GM12874 (cell line): ENCODE measurements around the gene CCDC63.

ENCODE experiments used
- CTCF ChIP-seq: IDR thresholded peaks from 2 replicates; pipeline ENCODE4 v1.5.1; 2011; ENCODE audit warnings: low read depth, mild to moderate bottlenecking, control low read depth, low read length, moderate library complexity; ENCODE audit not compliant: insufficient read depth

Gene CCDC63

GRCh38 chr12:110932046-110932445 lies 85.3 kb downstream of the CCDC63 start:
- TF ChIP-seq CTCF: peak; percentile 21; the same call in 1 of the 2 replicates

DNA sequence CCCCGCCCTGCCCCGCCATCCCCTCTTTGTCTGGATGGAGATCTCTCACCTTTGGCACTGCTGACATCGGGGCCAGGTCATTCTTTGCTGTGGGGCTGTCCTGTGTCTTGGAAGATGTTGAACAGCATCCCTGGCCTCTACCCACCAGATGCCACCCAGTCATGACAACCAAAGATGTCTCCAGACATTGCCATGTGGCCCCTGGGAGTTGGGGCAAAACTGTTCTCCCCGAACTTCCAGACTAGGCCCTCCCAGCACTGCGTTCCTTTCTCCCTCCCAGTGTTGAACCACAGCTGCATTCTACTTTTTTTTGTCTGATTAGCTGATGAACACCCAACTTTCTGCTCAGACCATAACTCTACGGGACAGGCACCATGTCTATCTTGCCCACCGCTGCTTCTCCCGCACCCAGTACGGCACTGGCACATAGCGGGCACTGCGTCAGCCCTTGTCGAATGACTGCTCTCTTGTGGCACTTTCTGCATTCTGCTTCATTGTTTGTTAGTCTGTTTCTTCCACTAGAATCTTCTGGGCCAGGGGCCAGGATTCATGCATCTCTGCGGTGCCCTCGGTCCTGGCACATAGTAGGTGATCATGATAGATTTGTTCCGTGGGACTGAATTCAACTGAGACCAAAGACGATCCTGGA lies 86.7 kb downstream of the CCDC63 start:
- TF ChIP-seq CTCF: no peak

- no peak for TF ChIP-seq CTCF
Observed at GRCh38 chr12:110934093-110934852, 87.5 kb downstream of the CCDC63 start.

DNA sequence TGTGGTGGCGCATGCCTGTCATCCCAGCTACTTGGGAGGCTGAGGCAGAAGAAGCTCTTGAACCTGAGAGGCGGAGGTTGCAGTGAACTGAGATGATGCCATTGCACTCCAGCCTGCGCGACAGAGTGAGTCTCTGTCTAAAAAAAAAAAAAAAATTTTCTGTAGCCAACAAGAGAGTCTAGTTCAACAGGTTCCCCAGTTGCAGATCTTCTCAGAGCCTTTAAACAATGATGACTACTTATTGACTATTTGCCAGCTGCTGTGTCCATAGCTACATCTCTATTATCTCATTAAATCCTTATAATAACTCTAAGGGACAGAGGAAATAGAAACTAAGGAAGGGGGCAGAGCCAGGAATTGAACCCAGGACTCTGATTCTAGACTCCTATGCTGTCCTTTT lies 88.8 kb downstream of the CCDC63 start:
- TF ChIP-seq CTCF: no peak

- TF ChIP-seq CTCF: no peak
Observed at GRCh38 chr12:110936367-110937103, 89.7 kb downstream of the CCDC63 start.

- TF ChIP-seq CTCF: peak; percentile 94
Observed at GRCh38 chr12:110937104-110937641, 90.4 kb downstream of the CCDC63 start.

GRCh38 chr12:110940296-110940695 lies 93.5 kb downstream of the CCDC63 start:
- TF ChIP-seq CTCF: no peak
